GM12878 (cell line): ENCODE data around the gene CUL9. TPM values are rescaled to one million over a fixed set of nuclear protein-coding genes. Genes with fewer than 3 reads are reported as not detected.

ENCODE experiments used
- CBX5 ChIP-seq: sonication (generic); IDR thresholded peaks from 2 replicates; pipeline ENCODE4 v1.6.1; 2016; ENCODE audit warnings: low read depth, moderate library complexity, mild to moderate bottlenecking, inconsistent platforms
- CHD2 ChIP-seq: IDR thresholded peaks from 2 replicates; pipeline ENCODE4 v1.6.1; 2011; ENCODE audit warnings: low read depth, low read length, improper control_type of control experiment, borderline replicate concordance
- DPF2 ChIP-seq: fragments of 450-650 bp; IDR thresholded peaks from 2 replicates; pipeline ENCODE4 v1.6.1; 2017; ENCODE audit warnings: mild to moderate bottlenecking
- EZH2 ChIP-seq: IDR thresholded peaks from 2 replicates; pipeline ENCODE4 v1.6.1; 2012; ENCODE audit warnings: low read depth, mild to moderate bottlenecking, control low read depth, inconsistent platforms, low read length, borderline replicate concordance; ENCODE audit not compliant: control insufficient read depth
- FOXM1 ChIP-seq: IDR thresholded peaks from 2 replicates; pipeline ENCODE4 v1.6.1; 2012; ENCODE audit warnings: low read depth, mild to moderate bottlenecking, inconsistent platforms, low read length, moderate library complexity
- HCFC1 ChIP-seq: fragments of 150-350 bp; IDR thresholded peaks from 2 replicates; pipeline ENCODE4 v1.6.1; 2014; ENCODE audit warnings: low read length
- IKZF1 ChIP-seq: fragments of 450-650 bp; conservative IDR thresholded peaks from 2 replicates; pipeline ENCODE4 v1.6.1; 2017; ENCODE audit warnings: antibody characterized with exemption, mild to moderate bottlenecking
- KDM1A ChIP-seq: fragments of 200-600 bp; sonication (generic); IDR thresholded peaks from 2 replicates; pipeline ENCODE4 v1.6.1; 2016; ENCODE audit warnings: borderline replicate concordance
- MYB ChIP-seq: fragments of 150-350 bp; IDR thresholded peaks from 2 replicates; pipeline ENCODE4 v1.6.1; 2014; ENCODE audit warnings: mild to moderate bottlenecking, low read depth, low read length, borderline replicate concordance
- NFIC ChIP-seq: IDR thresholded peaks from 2 replicates; pipeline ENCODE4 v1.6.1; 2012; ENCODE audit warnings: low read depth, mild to moderate bottlenecking, inconsistent platforms, low read length, moderate library complexity
- POLR2A ChIP-seq: IDR thresholded peaks from 2 replicates; pipeline ENCODE4 v1.6.1; 2011; ENCODE audit warnings: low read depth, mild to moderate bottlenecking, low read length
- POLR2AphosphoS5 ChIP-seq: IDR thresholded peaks from 2 replicates; pipeline ENCODE4 v1.6.1; 2011; ENCODE audit warnings: mild to moderate bottlenecking, low read length, inconsistent platforms
- SMAD5 ChIP-seq: IDR thresholded peaks from 2 replicates; pipeline ENCODE4 v1.6.1; 2016; ENCODE audit warnings: antibody characterized with exemption, low read depth
- SREBF1 ChIP-seq: IDR thresholded peaks from 2 replicates; pipeline ENCODE4 v1.6.1; 2012; ENCODE audit warnings: mild to moderate bottlenecking, low read length
- YBX1 ChIP-seq: fragments of 450-650 bp; IDR thresholded peaks from 2 replicates; pipeline ENCODE4 v1.6.1; 2016; ENCODE audit warnings: antibody characterized with exemption
- ZSCAN29 ChIP-seq: fragments of 450-650 bp; IDR thresholded peaks from 2 replicates; pipeline ENCODE4 v1.6.1; 2017; ENCODE audit warnings: mild to moderate bottlenecking, moderate library complexity
- polyA plus RNA-seq, 11 experiments: library from polyadenylated mRNA; depleted of rRNA in 4 of 11; unstranded in 6 of 11; stranded (reverse) in 5 of 11; fragments of >200 nt; fragmentation: Nextera tagmentation in 4 of 11; fragmentation: Illumina TruSeq in 1 of 11; extraction: Ambion mirVana in 4 of 11; extraction: Trizol in 1 of 11; gene quantifications; 1 replicate in 1 of 11; 2 replicates in 10 of 11; pipeline versions ENCODE4 v1.2.1 to v1.2.3, GENCODE V29; 2011 to 2016; ENCODE audit warnings: inconsistent platforms in 2 of 11, missing spikeins in 2 of 11, low read depth in 1 of 11
- total RNA-seq, 4 experiments: library from RNA; depleted of rRNA in 3 of 4; stranded (reverse); fragments of >200 nt in 3 of 4; fragmentation: Illumina TruSeq in 1 of 4; extraction: Trizol in 1 of 4; gene quantifications; 2 replicates each; pipeline versions ENCODE4 v1.2.1 to v1.2.3, GENCODE V29; 2013 to 2021

Gene CUL9
- total and polyA plus RNA-seq, 10 of the 15 experiments (the other 5 are each of a cell fraction or from before 2014, with no cell fraction given) = 1.2 to 48.3 (median 17.2) TPM

GRCh38 chr6:43170931-43171706 lies 10.9 kb upstream of the CUL9 start, which contains the start of gene SRF (continued):
- no peak for TF ChIP-seq KDM1A
- peak; percentile 89 for TF ChIP-seq DPF2
- no peak for TF ChIP-seq CBX5
- no peak for TF ChIP-seq ZSCAN29
- 0 out of 2 replicates have a peak, but pooled peaks have one; percentile 13 for TF ChIP-seq FOXM1
- TF ChIP-seq SMAD5 = peak; percentile 68; the same call in 1 of the 2 replicates
- TF ChIP-seq HCFC1 = no peak
- peak; percentile 83 for TF ChIP-seq POLR2A
- no peak for TF ChIP-seq EZH2
- peak; percentile 80; the same call in 1 of the 2 replicates for TF ChIP-seq CHD2
- no peak for TF ChIP-seq NFIC
- no peak for TF ChIP-seq SREBF1
- TF ChIP-seq POLR2AphosphoS5 = peak; percentile 74
- TF ChIP-seq MYB = no peak
- TF ChIP-seq IKZF1 = peak; percentile 71; the same call in 1 of the 2 replicates
- TF ChIP-seq YBX1 = no peak
